ENCODE results near the gene PROSER3. TPM values are rescaled to one million over a fixed set of nuclear protein-coding genes. Genes with fewer than 3 reads are reported as not detected.

PROSER3 gene
- total and polyA plus RNA-seq, 2 of the 13 experiments (the other 11 are each of a cell fraction or from before 2014, with no cell fraction given): 5.1 to 5.7 TPM

DNA sequence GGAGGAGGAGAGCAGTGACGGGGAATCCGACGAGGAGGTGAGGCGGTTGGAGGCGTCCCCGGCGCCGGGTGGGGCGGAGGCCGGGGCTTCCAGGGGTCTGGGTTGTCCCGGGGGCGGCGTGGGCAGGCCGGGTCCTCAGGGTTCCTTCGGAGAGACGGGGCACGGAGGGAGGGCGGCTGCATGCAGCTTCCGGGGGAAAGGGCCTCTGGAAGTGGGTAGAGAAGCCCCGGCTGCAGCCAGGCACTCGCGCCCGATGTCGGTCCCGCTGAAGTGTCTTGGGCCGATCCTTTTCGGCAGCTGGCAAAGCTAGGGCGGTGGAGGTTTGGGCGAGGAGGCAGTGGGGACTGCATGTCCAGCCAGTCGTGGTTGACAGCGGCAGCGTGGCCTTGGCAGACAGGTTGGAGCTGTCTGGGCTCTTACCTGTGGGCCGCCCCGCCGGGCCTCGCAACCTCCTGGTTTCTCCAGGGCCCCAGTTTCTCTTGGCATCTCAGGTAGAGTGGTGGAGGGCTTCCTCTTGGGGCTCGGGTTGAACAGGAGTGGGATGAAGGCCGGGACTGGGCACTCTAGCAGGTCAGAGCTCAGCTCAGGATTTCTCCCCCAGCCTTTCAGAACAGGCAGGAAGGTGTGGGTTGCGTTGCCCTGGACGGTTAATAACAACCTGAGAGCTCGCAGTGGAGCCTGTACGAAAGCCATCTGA, 39.5 kb upstream of the PROSER3 start (continued):
- TF ChIP-seq ZFP91 (CRISPR knock-in tag; IDR thresholded peaks at IDR 0.05; ENCODE audit: borderline replicate concordance): peak; percentile 14; the same call in 1 of the 2 replicates
- 0 out of 2 replicates have a peak, but pooled peaks have one; percentile 19 for TF ChIP-seq ZNF772 (CRISPR knock-in tag; IDR thresholded peaks at IDR 0.05)
- peak; percentile 8; the same call in 1 of the 2 replicates for TF ChIP-seq TAF1 (CRISPR knock-in tag; IDR thresholded peaks at IDR 0.05)
- TF ChIP-seq SAP130 (CRISPR knock-in tag; IDR thresholded peaks at IDR 0.05; ENCODE audit: low read depth): 0 out of 2 replicates have a peak, but pooled peaks have one; percentile 11
- TF ChIP-seq ZNF558 (CRISPR knock-in tag; IDR thresholded peaks at IDR 0.05; ENCODE audit: borderline replicate concordance): no peak
- TF ChIP-seq ZBTB38 (CRISPR knock-in tag; IDR thresholded peaks at IDR 0.05): no peak
- TF ChIP-seq, protein P1, sequence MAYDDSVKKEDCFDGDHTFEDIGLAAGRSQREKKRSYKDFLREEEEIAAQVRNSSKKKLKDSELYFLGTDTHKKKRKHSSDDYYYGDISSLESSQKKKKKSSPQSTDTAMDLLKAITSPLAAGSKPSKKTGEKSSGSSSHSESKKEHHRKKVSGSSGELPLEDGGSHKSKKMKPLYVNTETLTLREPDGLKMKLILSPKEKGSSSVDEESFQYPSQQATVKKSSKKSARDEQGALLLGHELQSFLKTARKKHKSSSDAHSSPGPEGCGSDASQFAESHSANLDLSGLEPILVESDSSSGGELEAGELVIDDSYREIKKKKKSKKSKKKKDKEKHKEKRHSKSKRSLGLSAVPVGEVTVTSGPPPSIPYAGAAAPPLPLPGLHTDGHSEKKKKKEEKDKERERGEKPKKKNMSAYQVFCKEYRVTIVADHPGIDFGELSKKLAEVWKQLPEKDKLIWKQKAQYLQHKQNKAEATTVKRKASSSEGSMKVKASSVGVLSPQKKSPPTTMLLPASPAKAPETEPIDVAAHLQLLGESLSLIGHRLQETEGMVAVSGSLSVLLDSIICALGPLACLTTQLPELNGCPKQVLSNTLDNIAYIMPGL (CRISPR knock-in tag; IDR thresholded peaks at IDR 0.05; ENCODE audit: borderline replicate concordance in 1 of 2, low read depth in 1 of 2): no peak
- TF ChIP-seq GZF1 (CRISPR knock-in tag; IDR thresholded peaks at IDR 0.05): 0 out of 2 replicates have a peak, but pooled peaks have one; percentile 39

Data from HepG2 (cell line).